H1 (cell line): ENCODE results near the gene LRBA. TPM values are rescaled to one million over a fixed set of nuclear protein-coding genes. Genes with fewer than 3 reads are reported as not detected.

Experiments used
- CTCF ChIA-PET: fragments of 300-600 bp; sonication (Branson Sonifier 250); formaldehyde crosslinking; loops from one replicate; lab custom pipeline; 2021; ENCODE audit not compliant: partially characterized antibody; lab: Charles Lee
- POLR2A ChIA-PET: fragments of 300-600 bp; sonication (Branson Sonifier 250); formaldehyde crosslinking; loops from one replicate; lab custom pipeline; 2021; ENCODE audit warnings: inconsistent platforms; ENCODE audit not compliant: partially characterized antibody; lab: Charles Lee
- DNase-seq, 2 experiments: peaks; one replicate each; pipeline versions ENCODE4 v3.0.0 to v3.0.0-alpha.2; 2010 to 2022; ENCODE audit warnings: low spot score in 2 of 2, low read depth in 1 of 2, mixed read lengths in 1 of 2
- FAIRE-seq: peaks from 2 replicates; lab custom pipeline; 2011; peaks lifted over from hg19 to GRCh38; lab: Jason Lieb, UNC
- H2AFZ ChIP-seq: 2 replicates; pipeline ENCODE4 v1.8.1; 2012; ENCODE audit warnings: low read length, inconsistent platforms
- H2AK5ac ChIP-seq: 2 replicates; pipeline ENCODE4 v1.6.1; 2013; ENCODE audit warnings: low read depth, low read length
- H2BK120ac ChIP-seq: replicated peaks from 2 replicates; pipeline ENCODE3; 2013; ENCODE audit warnings: low read depth, low read length, inconsistent platforms
- H2BK12ac ChIP-seq: 2 replicates; pipeline ENCODE4 v1.6.1; 2013; ENCODE audit warnings: low read depth, low read length
- H2BK15ac ChIP-seq: 2 replicates; pipeline ENCODE4 v1.6.1; 2013; ENCODE audit warnings: low read length
- H2BK20ac ChIP-seq: 2 replicates; pipeline ENCODE4 v1.6.1; 2013; ENCODE audit warnings: low read length
- H2BK5ac ChIP-seq: 2 replicates; pipeline ENCODE4 v1.6.1; 2013; ENCODE audit warnings: low read depth, low read length
- H3K14ac ChIP-seq: 2 replicates; pipeline ENCODE4 v1.6.1; 2013; ENCODE audit warnings: inconsistent platforms; ENCODE audit not compliant: insufficient read length
- H3K18ac ChIP-seq: 2 replicates; pipeline ENCODE4 v1.6.1; 2013; ENCODE audit warnings: low read length; ENCODE audit errors: extremely low read depth
- H3K23ac ChIP-seq: 2 replicates; pipeline ENCODE4 v1.6.1; 2013; ENCODE audit warnings: inconsistent platforms; ENCODE audit not compliant: insufficient read length
- H3K23me2 ChIP-seq: 2 replicates; pipeline ENCODE4 v1.6.1; 2013; ENCODE audit warnings: low read depth, low read length
- H3K27ac ChIP-seq: 2 replicates; pipeline ENCODE4 v1.6.1; 2011; ENCODE audit warnings: low read depth, low read length, inconsistent platforms
- H3K27me3 ChIP-seq, 4 experiments: replicated peaks in 1 of 4; 1 replicate in 1 of 4; 2 replicates in 3 of 4; pipeline versions ENCODE4 v1.6.1 to v1.8.1; 2011 to 2013; ENCODE audit warnings: low read length in 3 of 4, mild to moderate bottlenecking in 3 of 4, inconsistent platforms in 2 of 4, mixed read lengths in 2 of 4, moderate library complexity in 1 of 4; ENCODE audit not compliant: control insufficient read depth in 3 of 4, insufficient read depth in 3 of 4; ENCODE audit errors: extremely low read depth in 1 of 4
- H3K36me3 ChIP-seq, 4 experiments: 2 replicates each; pipeline versions ENCODE4 v1.6.1 to v1.8.1; 2011 to 2013; ENCODE audit warnings: mild to moderate bottlenecking in 4 of 4, low read length in 3 of 4, moderate library complexity in 2 of 4, control low read depth in 1 of 4, inconsistent platforms in 1 of 4; ENCODE audit not compliant: insufficient read depth in 4 of 4, control insufficient read depth in 2 of 4
- H3K4ac ChIP-seq: replicated peaks from 2 replicates; pipeline ENCODE3; 2013; ENCODE audit warnings: low read length, low read depth, mixed read lengths, inconsistent platforms; ENCODE audit not compliant: insufficient read length
- H3K4me1 ChIP-seq, 4 experiments: replicated peaks in 1 of 4; 1 replicate in 1 of 4; 2 replicates in 3 of 4; pipeline versions ENCODE4 v1.6.1 to v1.8.1; 2011 to 2013; ENCODE audit warnings: low read length in 3 of 4, inconsistent platforms in 2 of 4, mixed read lengths in 1 of 4; ENCODE audit not compliant: insufficient read depth in 4 of 4, control insufficient read depth in 3 of 4
- H3K4me2 ChIP-seq, 2 experiments: 2 replicates each; pipeline versions ENCODE4 v1.6.1 to v1.8.1; 2011 to 2013; ENCODE audit warnings: low read depth in 2 of 2, low read length in 2 of 2, control low read depth in 1 of 2, inconsistent platforms in 1 of 2, mild to moderate bottlenecking in 1 of 2; ENCODE audit not compliant: insufficient read depth in 1 of 2
- H3K4me3 ChIP-seq, 4 experiments: fragments of 200-600, 300-600 bp in 1 of 4; sonication (generic), shearing (Covaris generic), sonication (Bioruptor Twin) in 1 of 4; 2 replicates each; pipeline versions ENCODE4 v1.5.1 to v1.8.1; 2011 to 2016; ENCODE audit warnings: low read length in 4 of 4, low read depth in 3 of 4, control low read depth in 2 of 4, inconsistent platforms in 2 of 4, mild to moderate bottlenecking in 2 of 4, mixed read lengths in 1 of 4, moderate library complexity in 1 of 4; ENCODE audit not compliant: insufficient read depth in 2 of 4; ENCODE audit errors: extremely low read depth in 1 of 4
- H3K56ac ChIP-seq: replicated peaks from 2 replicates; pipeline ENCODE3; 2013; ENCODE audit warnings: low read depth, mild to moderate bottlenecking, mixed read lengths, low read length, inconsistent platforms; ENCODE audit not compliant: insufficient read length
- H3K79me1 ChIP-seq: 2 replicates; pipeline ENCODE4 v1.6.1; 2013; ENCODE audit warnings: low read depth, low read length, control low read depth
- H3K79me2 ChIP-seq, 2 experiments: 2 replicates each; pipeline versions ENCODE4 v1.6.1 to v1.8.1; 2012 to 2013; ENCODE audit warnings: low read length in 2 of 2, mild to moderate bottlenecking in 2 of 2, inconsistent platforms in 1 of 2; ENCODE audit not compliant: insufficient read depth in 2 of 2, control insufficient read depth in 1 of 2
- H3K9ac ChIP-seq, 4 experiments: replicated peaks in 1 of 4; 1 replicate in 1 of 4; 2 replicates in 3 of 4; pipeline versions ENCODE4 v1.6.1 to v1.8.1; 2011 to 2013; ENCODE audit warnings: low read depth in 3 of 4, low read length in 3 of 4, control low read depth in 2 of 4, mild to moderate bottlenecking in 2 of 4, moderate library complexity in 2 of 4, inconsistent platforms in 1 of 4; ENCODE audit errors: extremely low read depth in 1 of 4
- H3K9me3 ChIP-seq, 2 experiments: 2 replicates each; pipeline versions ENCODE4 v1.6.1 to v1.8.1; 2012 to 2013; ENCODE audit warnings: mild to moderate bottlenecking in 2 of 2, moderate library complexity in 2 of 2, control low read depth in 1 of 2, inconsistent platforms in 1 of 2, low read depth in 1 of 2, low read length in 1 of 2, mixed read lengths in 1 of 2; ENCODE audit not compliant: insufficient read depth in 2 of 2
- H4K20me1 ChIP-seq, 2 experiments: replicated peaks in 1 of 2; 2 replicates each; pipeline versions ENCODE3 to v1.8.1; 2011 to 2013; ENCODE audit warnings: inconsistent platforms in 2 of 2, low read length in 2 of 2, mild to moderate bottlenecking in 1 of 2; ENCODE audit not compliant: insufficient read depth in 2 of 2, control insufficient read depth in 1 of 2
- H4K5ac ChIP-seq: 2 replicates; pipeline ENCODE4 v1.6.1; 2013; ENCODE audit warnings: low read length, low read depth, mixed read lengths, inconsistent platforms; ENCODE audit not compliant: insufficient read length
- H4K8ac ChIP-seq: 2 replicates; pipeline ENCODE4 v1.8.0; 2013; ENCODE audit warnings: mild to moderate bottlenecking, moderate library complexity, low read length, inconsistent platforms; ENCODE audit not compliant: insufficient read depth; ENCODE audit errors: extremely low read depth
- H4K91ac ChIP-seq: replicated peaks from 2 replicates; pipeline ENCODE3; 2013; ENCODE audit warnings: low read length, mixed read lengths, inconsistent platforms; ENCODE audit not compliant: insufficient read length
- ASH2L ChIP-seq: fragments of 200-600, 300-600 bp; sonication (generic); IDR thresholded peaks from one replicate; pipeline ENCODE4 v1.7.1; 2017; ENCODE audit warnings: low read length
- ATF2 ChIP-seq: IDR thresholded peaks from 2 replicates; pipeline ENCODE4 v1.6.1; 2012; ENCODE audit warnings: low read length, inconsistent platforms
- CBX5 ChIP-seq: fragments of 300-800, 300-1000 bp; sonication (generic); IDR thresholded peaks from 2 replicates; pipeline ENCODE4 v1.7.1; 2016; ENCODE audit warnings: antibody characterized with exemption, low read length, low read depth
- CHD2 ChIP-seq: IDR thresholded peaks from 2 replicates; pipeline ENCODE4 v1.6.1; 2012; ENCODE audit warnings: low read length, improper control_type of control experiment
- GABPA ChIP-seq: IDR thresholded peaks from 2 replicates; pipeline ENCODE4 v1.6.1; 2011; ENCODE audit warnings: mild to moderate bottlenecking, low read length, moderate library complexity, borderline replicate concordance; ENCODE audit not compliant: insufficient read depth
- GTF2F1 ChIP-seq: IDR thresholded peaks from 2 replicates; pipeline ENCODE4 v1.6.1; 2012; ENCODE audit warnings: low read depth, low read length, improper control_type of control experiment, borderline replicate concordance
- JUN ChIP-seq: IDR thresholded peaks from 2 replicates; pipeline ENCODE4 v1.6.1; 2011; ENCODE audit warnings: low read depth, mild to moderate bottlenecking, improper control_type of control experiment, low read length
- SIRT6 ChIP-seq: IDR thresholded peaks from one replicate; pipeline ENCODE4 v1.7.1; 2012; ENCODE audit warnings: low read length, inconsistent platforms
- SIX5 ChIP-seq: IDR thresholded peaks from 2 replicates; pipeline ENCODE4 v1.6.1; 2011; ENCODE audit warnings: mild to moderate bottlenecking, low read depth, low read length
- SP1 ChIP-seq: IDR thresholded peaks from 2 replicates; pipeline ENCODE4 v1.6.1; 2011; ENCODE audit warnings: low read depth, low read length
- SRF ChIP-seq: IDR thresholded peaks from 2 replicates; pipeline ENCODE4 v1.6.1; 2011; ENCODE audit warnings: mild to moderate bottlenecking, low read depth, low read length, moderate library complexity
- SUZ12 ChIP-seq: fragments of 200-600 bp; sonication (generic); IDR thresholded peaks from 2 replicates; pipeline ENCODE4 v1.6.1; 2012; ENCODE audit warnings: mild to moderate bottlenecking, inconsistent platforms, low read length, moderate library complexity, mixed read lengths
- TAF7 ChIP-seq: optimal IDR thresholded peaks from 2 replicates; pipeline ENCODE3; 2011; ENCODE audit warnings: low read depth, mild to moderate bottlenecking, inconsistent platforms, low read length, moderate library complexity, borderline replicate concordance
- polyA plus RNA-seq, 7 experiments: library from polyadenylated mRNA; depleted of rRNA in 3 of 7; stranded (reverse) in 5 of 7; unstranded in 2 of 7; fragments of >200 nt in 5 of 7; fragments of 200-250 nt in 2 of 7; gene quantifications; 1 replicate in 5 of 7; 2 replicates in 1 of 7; 4 replicates in 1 of 7; pipeline versions ENCODE4 v1.2.1 to v1.2.3, GENCODE V29; 2011 to 2013; ENCODE audit warnings: missing spikeins in 2 of 7, mixed read lengths in 2 of 7
- total RNA-seq: library from RNA; stranded (reverse); fragmentation: NEBNext Ultra II Directional; extraction: Animal tissue kit (Norgen Biotek cat#: 25700); gene quantifications from 2 replicates; pipeline ENCODE4 v1.2.1, GENCODE V29; 2021
- TF ChIP-seq, protein P1 (sequence below): IDR thresholded peaks from 2 replicates; pipeline ENCODE4 v1.6.1; 2012; ENCODE audit warnings: inconsistent platforms

Gene LRBA
- total and polyA plus RNA-seq, 2 of the 8 experiments (the other 6 are each of a cell fraction or from before 2014, with no cell fraction given) = 54.6 to 83.2 TPM

GRCh38 chr4:150971901-150972300 is 43.2 kb downstream of the LRBA start:
- H3K4ac ChIP-seq = no peak overlapping the region
- H4K20me1 ChIP-seq = peaks cover under 1 to 10% of the 10 kb centered on the region in 2 experiments
- H3K4me1 ChIP-seq = peaks cover 0 to 5% (median 0%) of the 10 kb centered on the region in 4 experiments; a peak in 3 of 7 replicates
- H2BK5ac ChIP-seq = no peak overlapping the region
- H3K27ac ChIP-seq = no peak overlapping the region
- peaks cover 4% of the 10 kb centered on the region for H3K79me1 ChIP-seq
- no peak overlapping the region for H3K9ac ChIP-seq
- ChIA-PET POLR2A (no interaction called here), CTCF (interaction anchor here (1.4 to 2.4 kb wide), 2 partner anchors 9 to 10 kb away, joined by 4 to 18 read pairs; no protein-coding TSS in a partner anchor)
- H3K79me2 ChIP-seq = peaks cover 4 to 94% of the 10 kb centered on the region in 2 experiments; a peak in 3 of 4 replicates
- DNase-seq = no peak
- H2BK15ac ChIP-seq = no peak overlapping the region
- no peak overlapping the region for H4K5ac ChIP-seq
- H3K23me2 ChIP-seq = no peaks in the 10 kb centered on the region
- H3K9me3 ChIP-seq = no peaks in the 10 kb centered on the region
- no peaks in the 10 kb centered on the region for H3K36me3 ChIP-seq
- H3K27me3 ChIP-seq = no peaks in the 10 kb centered on the region
- H4K8ac ChIP-seq = no peak overlapping the region
- no peak overlapping the region for H3K4me3 ChIP-seq
- no peak overlapping the region for H2AFZ ChIP-seq
- TF ChIP-seq ASH2L = no peak
- TF ChIP-seq, protein P1, sequence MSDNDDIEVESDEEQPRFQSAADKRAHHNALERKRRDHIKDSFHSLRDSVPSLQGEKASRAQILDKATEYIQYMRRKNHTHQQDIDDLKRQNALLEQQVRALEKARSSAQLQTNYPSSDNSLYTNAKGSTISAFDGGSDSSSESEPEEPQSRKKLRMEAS = no peak
- TF ChIP-seq GTF2F1 = no peak
- no peak for TF ChIP-seq JUN
- TF ChIP-seq ATF2 = no peak
- TF ChIP-seq SP1 = no peak
- no peak for TF ChIP-seq GABPA
- no peak for TF ChIP-seq SIX5
- TF ChIP-seq SIRT6 = no peak
- no peak for TF ChIP-seq CHD2
- no peak for TF ChIP-seq SRF
- no peak for TF ChIP-seq CBX5
- no peak for TF ChIP-seq TAF7
- no peak for TF ChIP-seq SUZ12
- no peak overlapping the region for H3K14ac ChIP-seq
- no peak overlapping the region for H2BK20ac ChIP-seq
- no peak overlapping the region for H3K18ac ChIP-seq
- H3K4me2 ChIP-seq = no peak overlapping the region
- H2AK5ac ChIP-seq = no peak overlapping the region
- H2BK12ac ChIP-seq = no peak overlapping the region
- no peak overlapping the region for H3K23ac ChIP-seq
- no peak overlapping the region for H3K56ac ChIP-seq
- H2BK120ac ChIP-seq = no peak overlapping the region
- no peak overlapping the region for H4K91ac ChIP-seq
- no peak for FAIRE-seq
